Measurements from ENCODE around the gene U2AF1.
"Not testable (repeated sequence)": the region's sequence is repeated elsewhere in the genome, so short reads cannot be mapped to it uniquely, and the experiment has no call there.

Gene U2AF1

DNA sequence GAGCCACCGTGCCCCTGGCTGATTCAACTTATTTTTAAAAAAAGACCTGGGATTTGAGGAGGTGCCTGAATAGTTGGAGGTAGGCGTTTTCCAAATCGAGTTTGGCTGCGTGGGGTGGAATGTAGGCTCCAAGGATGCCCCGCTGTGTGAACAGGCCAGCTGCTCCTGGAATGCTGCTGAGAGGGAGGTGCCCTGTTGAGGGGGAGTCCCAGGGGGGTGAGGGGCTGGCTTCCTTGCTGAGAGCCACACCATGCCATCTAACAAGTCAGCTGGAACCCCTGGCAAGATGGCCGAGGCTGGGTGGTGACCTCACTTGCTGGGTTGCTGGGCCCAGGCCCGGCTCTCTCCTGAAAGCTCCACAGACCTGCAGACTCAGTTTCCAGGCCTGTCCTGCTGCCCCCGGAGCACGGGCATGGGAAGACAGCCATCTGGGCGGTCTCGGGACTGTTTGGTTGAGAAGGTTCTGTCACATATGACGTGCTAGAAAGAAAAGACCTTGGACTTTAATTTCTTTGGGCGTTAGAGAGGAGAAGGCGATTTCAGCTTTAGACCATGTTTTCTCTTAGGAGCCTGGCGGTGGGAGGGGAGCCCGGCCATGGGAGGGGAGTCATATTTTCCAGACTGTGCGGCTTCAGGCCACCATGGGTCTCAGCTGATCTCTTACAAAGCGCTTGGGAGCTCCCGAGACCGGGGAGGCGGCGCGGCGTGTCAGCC is 24.6 kb downstream of the U2AF1 start:
- in situ Hi-C loops (cut with HindIII; ENCODE audit: low sequenced_read_pairs), result not testable (repeated sequence)

- in situ Hi-C loops (cut with HindIII; ENCODE audit: low sequenced_read_pairs), result not testable (repeated sequence)
These were observed 30.7 kb downstream of the U2AF1 start for GRCh38 chr21:43076643-43077042.

GRCh38 chr21:43076023-43076637 is 31.2 kb downstream of the U2AF1 start:
- in situ Hi-C loops (cut with HindIII; ENCODE audit: low sequenced_read_pairs), result not testable (repeated sequence)

- in situ Hi-C loops (cut with HindIII; ENCODE audit: low sequenced_read_pairs), result not testable (repeated sequence)
These were observed 32.0 kb downstream of the U2AF1 start, which contains the start of gene CBS for GRCh38 chr21:43075170-43076022. TSS of gene CBS (minus strand) at chr21:43075835. CDS start at chr21:43072193, 3,642 bp downstream.

- in situ Hi-C loops (cut with HindIII; ENCODE audit: low sequenced_read_pairs), result not testable (repeated sequence)
These were observed 32.8 kb downstream of the U2AF1 start for GRCh38 chr21:43074401-43075169.

DNA sequence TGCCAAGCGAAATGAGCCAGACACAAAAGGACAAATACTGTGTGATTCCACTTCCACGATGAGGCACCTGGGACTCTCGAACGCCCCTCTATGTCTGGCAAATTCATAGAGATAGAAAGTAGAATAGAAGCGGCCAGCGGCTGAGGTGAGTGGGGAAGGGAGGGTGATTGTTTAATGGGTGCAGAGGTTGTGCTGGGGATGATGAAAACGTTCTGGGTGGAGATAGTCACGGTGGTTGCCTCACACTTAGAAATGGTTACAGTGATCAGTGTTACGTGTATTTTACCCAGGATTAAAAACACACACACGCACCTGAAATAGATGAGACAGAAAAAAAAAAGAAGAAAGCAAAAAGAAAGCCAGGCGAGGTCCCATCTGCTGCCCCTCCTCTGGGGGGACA is 34.6 kb downstream of the U2AF1 start:
- in situ Hi-C loops (cut with HindIII; ENCODE audit: low sequenced_read_pairs), result not testable (repeated sequence)

- in situ Hi-C loops (cut with HindIII; ENCODE audit: low sequenced_read_pairs), result not testable (repeated sequence)
These were observed 37.7 kb downstream of the U2AF1 start for GRCh38 chr21:43069682-43070081.

GRCh38 chr21:43068065-43068464 is 39.3 kb downstream of the U2AF1 start:
- in situ Hi-C loops (cut with HindIII; ENCODE audit: low sequenced_read_pairs), result not testable (repeated sequence)

GRCh38 chr21:43066690-43067089 is 40.7 kb downstream of the U2AF1 start:
- in situ Hi-C loops (cut with HindIII; ENCODE audit: low sequenced_read_pairs), result not testable (repeated sequence)

GRCh38 chr21:43065991-43066390 is 41.4 kb downstream of the U2AF1 start:
- in situ Hi-C loops (cut with HindIII; ENCODE audit: low sequenced_read_pairs), result not testable (repeated sequence)

DNA sequence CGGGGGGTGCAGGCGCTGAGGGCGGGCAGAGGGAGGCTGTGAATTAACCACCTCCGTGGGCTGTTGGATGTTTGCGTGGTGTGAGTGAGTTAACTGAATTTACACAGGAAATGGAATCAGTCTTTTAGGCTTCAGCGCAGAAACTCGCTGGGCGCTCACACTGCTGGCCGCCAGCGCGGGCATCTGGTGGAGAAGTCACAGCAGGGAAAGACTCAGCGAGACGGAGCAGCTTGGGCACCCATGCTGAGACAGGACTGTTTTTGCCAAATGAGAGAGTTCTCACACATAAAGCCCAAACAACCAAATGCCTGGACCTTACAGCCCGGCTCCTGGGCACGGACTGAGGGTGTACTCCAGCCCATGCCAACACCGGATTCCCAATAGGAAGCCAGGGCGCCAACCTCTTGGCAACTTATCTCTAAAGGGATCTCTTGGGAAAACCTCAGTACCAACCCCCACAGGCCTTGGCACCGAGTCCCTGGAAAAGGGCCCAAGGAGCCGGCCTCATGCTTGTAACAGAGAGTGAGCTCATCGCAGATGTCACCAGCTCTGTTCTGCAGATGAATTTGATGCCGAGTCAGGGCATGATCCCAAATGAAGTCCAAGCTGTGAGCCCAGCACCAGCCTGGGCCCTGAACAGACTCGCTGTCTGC is 43.0 kb downstream of the U2AF1 start:
- in situ Hi-C loops (cut with HindIII; ENCODE audit: low sequenced_read_pairs), result not testable (repeated sequence)

DNA sequence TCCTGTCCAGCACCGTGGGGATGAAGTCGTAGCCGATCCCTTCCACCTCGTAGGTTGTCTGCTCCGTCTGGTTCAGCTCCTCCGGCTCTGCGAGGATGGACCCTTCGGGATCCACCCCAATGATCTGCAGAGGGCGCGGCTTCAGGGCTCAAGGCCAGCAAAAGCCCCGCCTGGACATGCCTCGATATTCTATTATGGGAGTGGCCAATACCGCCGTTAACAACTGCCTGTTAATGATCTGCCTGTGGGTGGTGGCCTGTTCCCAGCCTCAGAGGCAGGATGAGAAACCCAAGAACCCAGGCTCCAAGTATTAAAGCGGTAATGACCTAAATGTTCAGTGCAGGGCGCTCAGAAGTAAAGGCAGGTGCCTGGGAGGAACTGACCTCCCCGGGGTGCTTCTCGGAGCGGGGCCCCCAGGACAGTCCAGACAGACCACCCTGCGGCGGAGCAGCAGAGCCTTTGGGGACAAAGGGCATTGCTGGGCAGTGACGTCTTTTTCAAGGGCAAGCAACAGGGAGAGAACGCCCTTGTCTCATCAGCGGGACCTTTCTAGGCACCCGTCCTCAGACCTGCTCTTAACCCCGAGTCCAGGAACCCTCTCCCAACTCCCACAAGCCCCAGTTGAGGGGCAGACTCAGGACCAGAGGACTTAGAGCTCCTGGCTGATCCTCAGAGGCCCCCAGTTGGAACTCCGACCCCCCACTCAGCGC is 44.3 kb downstream of the U2AF1 start:
- in situ Hi-C loops (cut with HindIII; ENCODE audit: low sequenced_read_pairs), result not testable (repeated sequence)

- in situ Hi-C loops (cut with HindIII; ENCODE audit: low sequenced_read_pairs), result not testable (repeated sequence)
These were observed 54.3 kb downstream of the U2AF1 start for GRCh38 chr21:43053112-43053511.

GRCh38 chr21:43045876-43046821 is 61.2 kb downstream of the U2AF1 start:
- in situ Hi-C loops (cut with HindIII; ENCODE audit: low sequenced_read_pairs), result not testable (repeated sequence)

- in situ Hi-C loops (cut with HindIII; ENCODE audit: low sequenced_read_pairs), result not testable (repeated sequence)
These were observed 62.0 kb downstream of the U2AF1 start for GRCh38 chr21:43045165-43045875.

DNA sequence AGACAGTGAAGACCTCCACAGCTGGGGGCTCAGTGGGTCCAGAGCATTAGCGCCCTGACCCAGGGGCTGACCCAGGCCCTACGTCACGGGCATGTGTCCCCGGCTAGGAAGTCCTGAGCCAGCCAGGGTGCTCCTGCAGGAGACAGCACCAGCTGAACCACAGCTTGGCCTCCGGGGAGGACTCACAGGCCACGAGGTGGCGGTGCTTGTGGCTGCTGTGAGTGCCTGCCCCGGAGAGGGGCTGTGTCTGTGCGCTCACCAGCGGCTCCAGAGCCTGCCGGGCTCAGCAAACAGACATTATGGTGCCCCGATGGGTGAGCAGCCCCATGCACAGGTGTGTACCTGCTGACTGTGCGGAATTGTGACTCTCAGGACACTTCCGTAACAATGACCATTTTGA is 62.8 kb downstream of the U2AF1 start:
- in situ Hi-C loops (cut with HindIII; ENCODE audit: low sequenced_read_pairs), result not testable (repeated sequence)

GRCh38 chr21:43043291-43043690 is 64.1 kb downstream of the U2AF1 start:
- in situ Hi-C loops (cut with HindIII; ENCODE audit: low sequenced_read_pairs), result not testable (repeated sequence)
